Left cardiac atrium (tissue), 4 donors: ENCODE results near the gene LYAR. TPM values are rescaled to one million over a fixed set of nuclear protein-coding genes. Genes with fewer than 3 reads are reported as not detected.
A peak's percentile ranks its signal among the peaks of the same experiment; 100 is the strongest.

Experiments used
- ATAC-seq, 2 donors: fragments of 200-7000 bp; cut with Tn5 transposase; one replicate each; pipeline ENCODE4 v1.9.1; 2020; ENCODE audit warnings: mild to moderate bottlenecking in 2 of 2, moderate library complexity in 2 of 2
- DNase-seq: peaks from one replicate; pipeline ENCODE4 v3.0.0-alpha.2; 2020
- intact Hi-C, 2 donors: fragments of 100-400 bp; cut with DNase I; formaldehyde crosslinking; loops; one replicate each; pipeline versions ENCODE4 v1.14.1 to v1.15.1; 2022 to 2023
- total RNA-seq, 2 donors: library from RNA; stranded (reverse); fragmentation: NEBNext Ultra II Directional; extraction: Animal tissue kit (Norgen Biotek cat#: 25700); gene quantifications; one replicate each; pipeline ENCODE4 v1.2.1, GENCODE V29; 2021
- donor health status: DM: no; HTN: yes; CAD: no.
- donor health status: DM: no; HTN: yes; CAD: no; lungs with severe emphysema.
- donor health status: DM: yes; HTN: yes; CAD: no.
- donor health status: Dilated cardiomyopathy.

The LYAR gene
- total RNA-seq, 2 donors from 2014 or later, result 9.4 to 15.2 TPM

DNA sequence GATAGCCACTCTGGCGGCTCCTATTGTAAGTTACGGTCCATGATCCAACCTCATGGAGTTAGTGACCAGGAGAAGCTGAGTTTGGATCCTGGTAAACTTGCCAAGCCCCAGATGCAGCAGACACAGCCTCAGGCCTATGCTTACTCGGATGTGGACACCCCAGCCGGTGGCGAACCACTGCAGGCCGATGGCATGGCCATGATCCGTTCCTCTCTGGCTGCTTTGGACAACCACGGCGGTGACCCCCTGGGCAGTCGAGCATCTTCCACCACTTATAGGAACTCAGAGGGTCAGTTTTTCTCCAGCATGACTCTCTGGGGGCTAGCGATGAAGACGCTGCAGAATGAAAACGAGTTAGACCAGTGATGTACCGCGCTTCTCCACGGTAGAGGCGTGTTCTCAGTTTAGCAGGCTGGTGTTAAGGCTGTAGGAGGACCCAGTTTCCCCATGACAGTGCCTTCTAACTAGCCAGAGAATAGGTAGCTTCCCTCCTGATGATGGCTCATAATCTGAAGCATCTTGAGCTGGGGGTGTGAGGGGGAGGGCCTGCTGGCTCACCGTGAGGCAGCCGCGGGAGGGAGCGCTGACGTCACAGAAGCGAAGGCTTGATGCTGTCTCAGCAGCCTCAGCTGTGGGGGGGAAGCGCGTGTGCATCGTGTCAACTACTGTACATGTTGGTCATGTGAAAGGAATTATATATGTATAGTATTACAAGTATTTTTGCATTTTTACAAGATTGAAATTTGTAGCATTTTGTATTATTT, 31.2 kb upstream of the LYAR start:
- intact Hi-C loops, result no loop called here
- no peak for ATAC-seq
- no peak for DNase-seq

DNA sequence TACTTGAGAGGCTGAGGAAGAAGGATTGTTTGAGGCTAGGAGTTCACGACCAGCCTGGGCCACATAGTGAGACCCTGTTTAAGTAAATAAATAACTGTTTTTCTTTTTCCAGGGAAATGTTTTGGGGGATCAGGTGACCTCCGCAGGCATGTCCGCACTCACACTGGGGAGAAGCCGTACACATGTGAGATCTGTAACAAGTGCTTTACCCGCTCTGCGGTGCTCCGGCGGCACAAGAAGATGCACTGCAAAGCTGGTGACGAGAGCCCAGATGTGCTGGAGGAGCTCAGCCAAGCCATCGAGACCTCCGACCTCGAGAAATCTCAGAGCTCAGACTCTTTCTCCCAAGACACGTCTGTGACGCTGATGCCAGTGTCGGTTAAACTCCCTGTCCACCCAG, 30.6 kb upstream of the LYAR start:
- no peak for ATAC-seq
- intact Hi-C loops, result no loop called here
- DNase-seq, result no peak

DNA sequence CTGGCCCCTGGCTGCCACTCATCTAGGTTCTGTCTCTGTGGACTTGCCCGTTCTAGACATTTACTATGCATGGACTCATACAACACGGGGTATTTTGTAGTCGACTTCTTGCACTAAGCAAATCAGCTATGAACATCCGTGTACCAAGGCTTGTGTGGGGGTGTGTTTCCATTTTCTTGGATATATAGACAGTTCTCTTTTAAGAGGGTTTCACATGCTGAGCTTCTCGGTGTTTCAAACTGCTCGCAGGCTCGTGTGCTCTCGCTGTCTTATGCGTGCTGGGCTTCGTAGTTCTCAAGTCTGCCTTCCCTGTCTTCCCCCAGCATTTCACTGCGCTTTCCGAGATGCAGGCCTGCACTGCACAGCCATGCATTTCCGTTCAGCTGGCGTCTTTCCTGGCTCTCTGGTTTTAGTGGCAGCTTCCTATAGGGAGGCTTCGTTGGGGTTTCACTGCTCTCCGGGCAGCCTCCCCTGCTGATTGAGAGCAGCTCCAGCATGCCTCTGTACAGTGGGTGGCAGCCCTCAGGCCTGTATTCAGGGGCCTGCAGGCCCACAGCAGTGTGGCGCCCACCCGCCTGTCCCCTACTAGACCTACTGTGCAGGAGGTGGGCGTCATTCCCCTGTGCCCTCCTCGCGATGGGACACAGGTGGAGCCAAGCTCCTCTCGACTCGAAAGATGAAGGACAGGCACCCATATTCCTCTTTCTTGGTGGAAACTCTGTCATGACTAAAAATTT, 27.7 kb upstream of the LYAR start:
- no peak for DNase-seq
- intact Hi-C loops, result no loop called here
- ATAC-seq, result no peak

DNA sequence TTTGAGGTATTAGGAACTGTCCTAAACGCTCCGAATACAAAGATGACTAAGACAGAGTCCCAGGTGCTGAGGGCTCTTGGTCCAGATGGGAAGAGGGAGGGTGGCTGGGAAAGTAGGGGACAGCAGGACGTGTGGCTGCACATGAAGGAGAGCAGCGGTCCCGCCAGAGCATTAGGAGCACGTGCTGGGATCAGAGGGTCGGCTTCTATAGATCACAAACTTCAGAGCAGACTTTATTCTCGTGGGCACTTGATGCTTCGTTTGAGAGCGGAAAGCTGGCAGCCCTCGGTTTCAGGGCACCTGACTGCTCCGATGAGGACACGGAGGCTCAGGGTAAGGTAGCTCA, 26.2 kb upstream of the LYAR start:
- intact Hi-C loops, result no loop called here
- no peak for ATAC-seq
- no peak for DNase-seq

DNA sequence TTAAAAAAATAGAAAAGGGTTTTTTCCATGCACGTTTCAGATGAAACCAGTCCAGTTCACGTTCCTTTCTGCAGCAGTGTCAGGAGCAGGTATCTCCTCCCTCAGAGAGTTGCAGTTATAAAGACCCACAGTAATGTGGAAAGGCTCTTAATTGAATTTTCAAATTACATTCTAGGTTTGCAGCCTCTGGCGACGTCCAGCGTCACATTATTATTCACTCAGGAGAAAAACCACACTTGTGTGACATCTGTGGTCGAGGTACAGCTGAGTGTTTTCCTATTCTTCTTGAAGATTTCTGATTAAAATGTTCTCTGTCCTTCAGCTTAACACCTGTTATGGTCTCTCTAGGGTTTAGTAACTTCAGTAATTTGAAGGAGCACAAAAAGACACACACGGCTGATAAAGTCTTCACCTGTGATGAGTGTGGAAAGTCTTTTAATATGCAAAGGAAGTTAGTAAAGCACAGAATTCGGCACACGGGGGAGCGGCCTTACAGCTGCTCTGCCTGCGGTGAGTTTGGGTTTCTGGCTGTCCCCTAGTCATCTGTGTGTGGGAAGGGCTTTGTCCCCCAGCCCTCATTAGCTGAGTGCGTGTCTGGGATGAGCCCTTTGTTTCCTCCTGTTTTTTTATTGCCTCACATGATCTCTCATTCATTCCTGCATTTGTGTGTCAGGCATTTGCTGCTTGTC, 25.7 kb upstream of the LYAR start:
- DNase-seq (no peak), ATAC-seq (no peak)
- intact Hi-C loops, result no loop called here

DNA sequence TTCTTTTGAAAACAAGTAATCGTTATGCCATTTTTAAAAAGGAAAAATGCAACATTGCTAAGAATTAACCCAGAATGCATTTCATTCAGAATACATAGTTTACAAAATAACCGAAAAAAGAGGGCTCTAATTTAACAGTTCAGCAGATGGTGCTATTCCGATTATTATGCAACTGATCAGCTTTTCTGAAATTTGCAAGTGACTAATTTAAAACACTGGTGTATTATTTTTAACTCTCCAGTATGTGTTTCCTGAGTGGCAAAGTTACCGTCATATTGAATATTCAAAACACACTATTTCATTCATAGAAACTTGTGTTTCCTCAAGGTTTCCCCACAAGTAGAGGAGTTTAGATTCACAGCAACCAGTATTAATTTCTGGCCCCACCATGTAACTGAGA, 21.2 kb upstream of the LYAR start:
- no peak for ATAC-seq
- DNase-seq, result no peak
- intact Hi-C loops, result no loop called here

DNA sequence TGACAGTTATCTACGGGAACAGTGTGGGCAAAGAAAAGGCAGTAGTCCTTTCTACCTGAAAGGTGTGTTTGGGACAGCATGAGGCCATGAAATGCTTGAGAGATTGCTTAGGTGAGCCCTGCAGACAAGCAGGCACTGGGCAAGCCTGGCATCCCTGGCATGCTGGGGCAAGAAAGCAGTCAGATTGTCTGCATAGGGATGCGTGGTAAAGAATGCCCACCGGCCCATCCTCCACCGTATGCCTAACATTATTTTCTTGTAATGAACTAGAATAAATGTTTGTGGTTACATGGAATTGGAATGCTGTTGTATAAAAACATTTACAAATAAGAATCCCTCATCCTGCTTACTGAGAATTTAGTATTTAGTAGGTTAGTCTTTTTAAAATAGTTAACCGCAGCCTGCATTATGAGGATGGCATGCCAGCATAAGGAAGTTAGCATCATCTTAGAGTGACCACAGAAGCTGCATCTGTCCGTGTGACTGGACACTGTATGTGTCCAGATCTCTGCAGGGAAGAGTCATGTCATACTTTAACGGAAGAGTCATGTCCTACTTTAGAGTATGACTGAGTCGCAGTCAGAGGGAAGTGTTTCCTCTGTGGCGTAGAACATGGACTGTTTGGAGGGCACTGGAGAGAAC, 19.0 kb upstream of the LYAR start:
- intact Hi-C loops, result no loop called here
- DNase-seq (no peak), ATAC-seq (peak; percentile 82 to 89)

DNA sequence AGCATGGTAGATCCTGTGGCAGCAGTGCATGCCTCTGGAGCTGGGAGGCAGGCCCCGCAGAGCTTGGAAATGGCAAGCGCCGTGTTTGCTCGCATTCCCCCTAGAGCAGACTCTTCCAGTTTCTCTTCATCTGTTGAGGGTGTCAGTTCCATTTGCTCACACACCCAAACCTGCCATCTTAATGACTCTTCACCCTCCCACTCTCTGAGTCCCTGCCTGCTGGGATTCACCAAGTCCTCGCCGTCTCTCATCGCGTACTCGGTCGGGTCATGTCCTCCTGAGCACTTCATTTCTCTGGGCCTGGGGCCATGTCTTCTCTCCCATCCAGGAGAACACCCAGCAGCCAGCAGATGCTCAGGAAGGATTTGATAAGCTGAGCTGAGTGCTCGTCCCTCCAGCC, 17.0 kb upstream of the LYAR start:
- intact Hi-C loops, result no loop called here
- DNase-seq (no peak), ATAC-seq (no peak)

DNA sequence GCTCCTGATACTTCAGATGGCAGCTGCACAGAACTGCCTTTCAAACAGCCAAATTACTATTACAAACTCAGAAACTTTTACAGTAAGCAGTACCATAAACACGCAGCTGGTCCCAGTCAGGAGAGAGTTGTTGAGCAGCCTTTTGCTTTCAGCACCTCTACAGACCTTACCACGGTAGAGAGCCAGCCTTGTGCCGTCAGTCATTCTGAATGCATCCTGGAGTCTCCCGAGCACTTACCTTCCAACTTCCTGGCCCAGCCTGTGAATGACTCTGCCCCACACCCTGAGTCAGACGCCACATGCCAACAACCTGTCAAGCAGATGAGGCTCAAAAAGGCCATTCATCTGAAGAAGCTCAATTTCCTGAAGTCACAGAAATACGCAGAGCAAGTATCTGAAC, 12.5 kb upstream of the LYAR start:
- ATAC-seq (peak in 1 of 2 donors; percentile 26), DNase-seq (no peak)
- intact Hi-C loops, result no loop called here

DNA sequence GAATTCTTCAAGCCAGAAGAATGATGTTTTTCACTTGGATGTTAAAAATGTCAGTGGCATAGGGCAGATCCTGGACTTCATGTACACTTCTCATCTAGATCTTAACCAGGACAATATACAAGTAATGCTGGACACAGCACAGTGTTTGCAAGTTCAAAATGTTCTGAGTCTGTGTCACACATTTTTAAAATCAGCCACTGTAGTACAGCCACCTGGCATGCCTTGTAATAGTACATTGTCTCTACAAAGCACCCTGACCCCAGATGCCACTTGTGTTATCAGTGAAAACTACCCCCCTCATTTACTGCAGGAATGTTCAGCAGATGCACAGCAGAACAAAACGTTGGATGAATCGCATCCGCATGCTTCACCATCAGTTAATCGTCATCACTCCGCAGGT, 12.0 kb upstream of the LYAR start:
- DNase-seq (no peak), ATAC-seq (no peak)
- intact Hi-C loops, result no loop called here

DNA sequence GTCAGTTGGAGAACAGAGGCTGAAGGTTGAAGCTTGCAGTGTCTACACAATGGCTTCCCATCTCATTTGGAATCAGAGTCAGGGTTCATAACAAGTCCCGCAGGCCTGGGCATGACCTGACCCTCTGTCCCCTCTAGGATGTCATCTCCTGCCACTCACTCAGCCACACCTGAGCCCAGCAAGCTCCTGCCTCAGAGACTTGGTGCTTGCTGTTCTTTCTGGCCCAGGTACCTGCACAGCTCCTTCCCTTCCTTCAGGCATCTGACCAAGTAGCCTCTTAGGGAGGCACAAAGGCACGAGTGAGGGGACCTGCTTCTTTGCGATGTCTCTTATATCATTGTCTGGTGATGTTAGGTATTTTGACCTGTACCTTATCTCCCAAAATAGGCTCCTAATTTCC, 9.1 kb upstream of the LYAR start:
- no peak for ATAC-seq

DNA sequence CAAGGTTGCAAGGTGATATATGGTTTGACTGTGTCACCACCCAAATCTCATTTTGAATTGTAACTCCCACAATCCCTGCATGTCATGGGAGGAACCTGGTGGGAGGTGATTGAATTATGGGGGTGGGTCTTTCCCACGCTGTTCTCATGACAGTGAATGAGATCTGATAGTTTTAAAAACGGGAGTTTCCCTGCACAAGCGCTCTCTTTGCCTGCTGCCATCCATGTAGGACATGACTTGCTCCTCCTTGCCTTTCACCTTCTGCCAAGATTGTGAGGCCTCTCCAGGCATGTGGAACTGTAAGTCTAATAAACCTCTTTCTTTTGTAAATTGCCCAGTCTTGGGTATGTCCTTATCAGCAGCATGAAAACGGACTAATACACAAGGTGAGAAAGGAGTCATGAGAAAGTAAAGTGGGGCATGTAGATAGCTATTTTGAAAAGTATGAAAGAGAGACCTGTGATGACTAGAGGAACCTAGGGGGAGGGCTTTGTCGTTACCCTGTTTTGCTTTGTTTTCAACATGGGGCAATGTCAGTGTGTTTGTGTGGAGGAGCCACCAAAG, 6.4 kb upstream of the LYAR start:
- ATAC-seq (no peak), DNase-seq (no peak)
- intact Hi-C loops, result no loop called here

More for the DNA sequence above, 9.1 kb upstream of the LYAR start:
- no peak for DNase-seq
- intact Hi-C loops, result no loop called here

DNA sequence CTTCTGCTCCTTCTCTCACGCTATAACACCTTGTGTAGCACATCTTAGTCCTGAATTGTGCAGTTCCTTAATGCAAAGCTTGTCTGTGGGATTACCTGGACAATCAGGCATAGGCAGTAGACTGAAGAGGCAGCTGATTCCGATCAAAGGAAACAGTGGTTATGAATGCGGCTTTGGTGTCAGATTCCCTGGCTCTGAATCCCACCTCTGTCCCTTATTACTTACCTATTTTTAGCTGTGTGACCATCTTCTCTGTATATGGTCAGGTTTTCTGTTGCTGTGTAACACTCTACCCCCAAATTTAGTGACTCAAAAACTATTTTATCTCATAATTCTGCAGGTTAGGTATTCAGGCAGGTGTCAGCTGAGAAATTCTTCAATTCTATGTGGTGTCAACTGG, 3.3 kb upstream of the LYAR start:
- ATAC-seq (no peak), DNase-seq (no peak)
- intact Hi-C loops, result no loop called here

DNA sequence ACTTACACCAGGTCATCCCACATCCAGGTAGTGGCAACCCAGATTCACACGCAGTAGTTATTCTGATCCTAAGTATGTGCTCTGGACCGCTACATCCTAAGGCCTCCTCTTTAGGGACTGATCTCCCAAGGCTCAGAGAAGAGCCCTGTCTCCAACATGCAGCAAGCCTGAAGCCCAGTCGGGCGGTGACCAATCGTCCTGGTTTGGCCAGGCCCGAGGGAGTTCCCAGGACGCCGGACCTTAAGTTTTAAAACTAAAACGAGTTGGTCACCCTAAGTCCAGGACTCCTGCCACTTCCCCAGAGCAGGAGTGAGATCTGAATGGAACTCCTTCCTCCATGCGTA, 385 bp downstream of the LYAR start:
- intact Hi-C loops, result no loop called here
- DNase-seq, result peak; percentile 32
- peak in 1 of 2 donors; percentile 3 for ATAC-seq

DNA sequence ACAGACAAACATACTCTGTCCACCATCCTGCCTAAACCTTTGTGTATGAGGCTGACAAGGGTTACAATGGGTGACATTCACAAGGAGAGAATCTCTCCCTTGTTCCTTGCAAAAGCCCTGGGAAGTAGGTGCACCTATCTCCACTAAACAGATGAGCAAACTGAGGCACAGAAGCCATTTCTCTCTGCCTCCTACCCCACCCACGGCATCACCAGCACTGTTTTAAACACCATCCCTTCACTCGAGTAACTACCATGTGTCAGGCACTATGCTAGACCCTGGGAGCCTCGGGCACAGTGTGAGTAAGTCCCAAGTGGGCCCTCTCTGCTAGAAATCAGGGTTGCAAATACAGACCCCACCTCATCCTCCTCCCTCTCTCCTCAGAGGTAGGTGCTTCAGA, 899 bp downstream of the LYAR start:
- ATAC-seq, result no peak
- no peak for DNase-seq
- intact Hi-C loops, result no loop called here

DNA sequence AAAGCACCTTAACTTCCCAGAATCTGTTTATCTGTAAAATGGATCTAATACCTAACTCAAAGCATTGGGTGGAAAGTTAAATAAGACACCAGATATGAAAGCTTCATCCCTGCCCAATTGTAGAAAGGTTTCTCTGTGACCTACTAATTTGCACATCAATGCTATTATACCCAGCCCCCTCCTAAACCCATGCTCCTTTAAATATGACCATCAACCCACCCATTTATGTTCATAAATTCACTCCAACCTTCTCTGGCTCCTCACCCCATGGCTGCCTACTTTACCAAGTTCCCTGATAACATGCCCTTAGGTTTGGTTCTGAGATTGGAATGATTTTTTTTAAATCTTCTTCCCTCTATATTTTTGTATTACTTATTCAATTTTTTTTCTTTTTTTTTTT, 1.9 kb downstream of the LYAR start:
- DNase-seq (no peak), ATAC-seq (no peak)
- intact Hi-C loops, result no loop called here

DNA sequence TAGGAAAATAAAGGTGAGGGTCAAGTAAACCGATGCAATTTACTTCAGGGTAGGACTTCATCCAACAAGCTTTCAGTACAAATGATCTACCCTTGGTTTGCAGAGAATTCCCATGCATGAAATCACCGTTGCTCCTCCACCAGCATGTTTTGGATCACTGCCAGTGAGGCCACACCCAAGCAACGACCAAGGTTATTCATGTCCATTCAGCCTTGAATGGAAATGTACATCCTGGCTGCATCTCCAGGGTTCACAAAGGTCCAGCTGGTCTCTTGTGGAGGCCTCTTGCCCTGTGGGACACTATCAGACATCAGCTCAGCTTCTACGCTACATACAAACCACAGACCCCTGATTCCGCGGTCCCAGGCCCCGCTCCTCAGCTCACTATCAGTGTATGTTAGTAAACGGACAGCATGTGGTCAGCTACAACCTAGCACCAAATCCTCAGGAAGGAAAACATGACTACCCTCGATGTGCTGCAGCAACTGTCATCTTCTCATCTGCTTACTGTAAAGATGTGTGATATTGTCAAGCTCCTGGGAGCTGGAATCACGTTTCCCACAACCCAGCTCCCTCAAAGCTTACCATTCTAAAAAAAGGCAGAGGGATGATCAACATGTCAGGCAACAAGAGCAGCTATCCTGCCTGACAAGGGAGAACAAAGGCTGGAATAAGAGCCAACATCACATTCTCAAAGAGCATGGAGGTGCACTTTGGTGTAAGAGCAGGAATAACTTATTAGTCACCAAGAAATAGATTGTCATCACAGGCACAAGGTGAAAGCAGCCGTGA, 4.9 kb downstream of the LYAR start:
- DNase-seq (peak; percentile 52), ATAC-seq (peak in 1 of 2 donors; percentile 39)
- intact Hi-C loops, result no loop called here

DNA sequence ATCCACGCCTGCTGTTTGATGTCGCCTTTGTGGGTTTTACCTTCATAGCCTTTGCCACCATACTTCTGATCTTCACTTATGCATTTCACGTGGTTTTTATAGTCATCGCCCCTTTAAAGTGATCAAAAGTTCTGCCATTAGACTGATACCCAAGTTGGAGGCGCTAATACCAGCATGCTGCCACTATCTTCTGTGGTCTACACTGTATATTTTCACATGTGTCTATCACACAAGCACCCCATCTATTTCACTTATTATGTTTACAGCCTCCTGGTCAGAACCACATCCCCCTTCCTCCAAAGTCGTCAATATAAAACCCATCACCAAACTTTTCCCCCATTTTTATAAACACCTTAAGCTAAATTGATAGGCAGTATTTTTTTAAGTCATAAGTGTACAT, 8.2 kb downstream of the LYAR start:
- intact Hi-C loops, result no loop called here
- ATAC-seq (no peak), DNase-seq (no peak)

DNA sequence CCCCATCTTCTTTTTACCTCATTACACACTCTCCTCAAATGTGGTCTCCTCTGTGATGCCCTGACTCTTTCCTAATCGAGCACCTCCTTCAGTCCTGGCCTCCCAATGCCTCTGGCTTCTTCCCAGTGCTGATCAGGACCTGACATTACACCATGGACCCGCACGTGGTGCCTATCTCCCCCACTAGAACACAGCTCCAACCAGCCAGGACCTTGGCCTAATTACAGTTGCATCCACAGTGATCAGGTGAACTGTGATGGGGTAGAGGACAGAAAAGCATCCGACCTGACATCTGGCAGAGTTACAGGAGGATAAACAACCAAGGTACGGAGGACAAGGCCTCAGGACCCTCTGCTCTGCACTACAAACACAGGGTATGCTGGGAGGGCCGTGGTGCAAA, 12.4 kb downstream of the LYAR start:
- intact Hi-C loops, result no loop called here
- DNase-seq (no peak), ATAC-seq (no peak)
